ENCODE results near the gene LILRA6.
"Not testable (repeated sequence)": the region's sequence is repeated elsewhere in the genome, so short reads cannot be mapped to it uniquely, and the experiment has no call there.

The LILRA6 gene

DNA sequence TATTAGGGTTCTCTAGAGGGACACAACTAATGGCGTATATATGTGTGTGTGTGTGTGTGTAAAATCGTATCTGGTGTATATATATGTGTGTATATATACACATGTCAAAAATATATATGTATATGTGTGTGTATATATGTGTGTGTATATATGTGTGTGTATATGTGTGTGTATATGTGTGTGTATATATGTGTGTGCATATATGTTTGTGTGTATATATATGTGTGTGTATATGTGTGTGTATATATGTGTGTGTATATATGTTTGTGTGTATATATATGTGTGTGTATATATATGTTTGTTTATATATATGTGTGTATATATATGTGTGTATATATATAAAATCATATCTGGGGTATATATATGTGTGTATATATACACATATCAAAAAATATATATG lies 19.9 kb upstream of the LILRA6 start:
- no peak for DNase-seq

- no peak for DNase-seq
Measured at GRCh38 chr19:54262066-54262465, 19.5 kb upstream of the LILRA6 start.

- no peak for DNase-seq
Measured at GRCh38 chr19:54257116-54257480, 14.5 kb upstream of the LILRA6 start, which contains the start of gene LILRB5. Gene LILRB5, minus strand, starts transcription at chr19:54257273. Its CDS starts 80 bp downstream, at chr19:54257193.

DNA sequence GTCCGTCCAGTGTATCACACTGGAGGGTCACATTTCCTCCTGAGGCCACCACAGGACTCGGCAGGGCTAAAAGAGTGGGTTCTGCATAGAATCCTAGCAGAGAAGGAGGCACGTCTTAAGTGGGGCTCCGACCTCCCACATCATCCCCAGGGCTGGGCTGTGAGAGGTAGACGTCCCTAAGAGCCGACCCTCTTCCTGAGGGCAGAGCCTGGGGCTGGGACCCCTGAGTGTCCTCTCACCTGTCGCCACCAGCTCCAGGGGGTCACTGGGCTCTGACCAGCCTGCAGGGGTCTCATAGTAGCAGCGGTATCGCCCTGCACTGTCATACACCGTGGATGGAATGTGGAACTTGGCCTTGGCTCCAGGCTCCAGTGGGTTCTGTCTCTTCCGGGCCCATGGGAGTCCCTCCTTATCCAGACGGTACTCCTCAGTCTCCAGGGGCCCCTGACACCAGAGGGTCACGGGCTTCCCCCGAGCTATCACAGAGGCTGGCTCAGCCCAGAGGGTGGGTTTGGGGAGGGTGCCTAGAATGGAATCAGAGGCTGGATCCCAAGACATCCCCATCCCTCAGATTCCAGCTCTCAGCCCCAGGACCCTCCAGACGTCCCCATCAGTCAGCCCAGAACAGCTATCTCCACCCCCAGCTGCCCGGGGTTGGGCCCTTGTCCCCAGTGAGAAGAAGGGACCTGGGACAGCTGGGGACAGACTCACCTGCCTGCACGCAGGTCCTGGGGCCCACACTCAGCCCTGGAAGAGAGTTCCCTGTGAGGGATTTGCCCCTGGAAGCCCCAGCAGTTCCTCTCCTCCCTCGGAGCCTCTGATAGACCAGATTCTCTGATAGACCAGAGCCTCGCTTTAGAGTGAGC lies 13.9 kb upstream of the LILRA6 start:
- no peak for DNase-seq

DNA sequence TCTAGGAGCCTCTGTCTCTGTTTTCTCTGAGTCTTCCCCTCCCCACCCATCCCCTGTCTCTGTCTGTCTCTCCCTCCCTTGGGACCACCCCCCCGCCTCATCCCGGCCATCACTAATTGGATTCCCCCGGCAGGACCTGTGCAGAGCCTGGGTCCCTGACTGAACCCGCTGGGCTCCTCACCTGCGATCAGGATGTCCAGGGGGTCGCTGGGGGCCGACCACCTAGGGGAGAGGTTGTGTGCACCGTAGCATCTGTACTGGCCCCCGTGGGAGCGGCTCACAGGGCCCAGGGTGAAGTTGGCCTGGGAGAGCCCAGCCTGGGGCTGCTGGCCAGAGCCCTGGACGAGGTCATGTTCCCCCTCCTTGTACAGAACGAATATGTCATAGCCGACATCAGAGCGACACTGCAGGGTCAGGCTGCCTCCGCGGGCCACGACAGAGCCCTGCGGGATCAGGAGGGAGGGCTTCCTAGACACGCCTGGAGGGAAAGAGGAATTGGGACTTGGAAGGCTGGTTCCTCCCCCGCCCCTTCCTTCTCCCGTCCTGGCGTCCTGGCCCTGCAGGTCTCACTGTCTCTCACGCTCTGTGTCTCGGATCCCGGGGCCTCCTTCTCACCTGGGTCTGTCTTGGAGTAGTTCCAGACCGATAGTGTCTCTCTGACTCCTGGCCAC lies 12.7 kb upstream of the LILRA6 start:
- DNase-seq: no peak

- DNase-seq: no peak
Measured at GRCh38 chr19:54254195-54254906, 11.8 kb upstream of the LILRA6 start.

- DNase-seq: no peak
Measured at GRCh38 chr19:54253331-54254194, 11.0 kb upstream of the LILRA6 start.

DNA sequence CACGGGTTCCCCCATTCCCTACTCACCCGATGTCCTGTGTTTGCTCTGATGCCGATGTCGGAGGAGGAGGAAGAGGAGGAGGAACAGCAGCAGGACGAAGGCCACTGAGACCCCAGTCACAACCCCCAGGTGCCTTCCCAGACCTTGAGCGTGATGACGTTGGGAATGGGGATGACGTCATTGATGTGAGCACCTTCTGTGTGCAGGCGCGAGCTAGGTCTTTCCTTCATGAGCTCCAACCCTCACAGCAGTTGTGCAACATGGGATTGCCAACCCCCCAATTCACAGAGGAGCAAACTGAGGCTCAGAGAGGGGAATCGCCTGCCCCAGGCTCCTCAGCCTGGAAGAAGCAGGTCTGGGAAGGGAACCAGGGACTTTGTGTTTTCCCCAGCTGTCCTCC lies 10.3 kb upstream of the LILRA6 start:
- no peak for DNase-seq

GRCh38 chr19:54252243-54252642 lies 9.7 kb upstream of the LILRA6 start:
- no peak for DNase-seq

DNA sequence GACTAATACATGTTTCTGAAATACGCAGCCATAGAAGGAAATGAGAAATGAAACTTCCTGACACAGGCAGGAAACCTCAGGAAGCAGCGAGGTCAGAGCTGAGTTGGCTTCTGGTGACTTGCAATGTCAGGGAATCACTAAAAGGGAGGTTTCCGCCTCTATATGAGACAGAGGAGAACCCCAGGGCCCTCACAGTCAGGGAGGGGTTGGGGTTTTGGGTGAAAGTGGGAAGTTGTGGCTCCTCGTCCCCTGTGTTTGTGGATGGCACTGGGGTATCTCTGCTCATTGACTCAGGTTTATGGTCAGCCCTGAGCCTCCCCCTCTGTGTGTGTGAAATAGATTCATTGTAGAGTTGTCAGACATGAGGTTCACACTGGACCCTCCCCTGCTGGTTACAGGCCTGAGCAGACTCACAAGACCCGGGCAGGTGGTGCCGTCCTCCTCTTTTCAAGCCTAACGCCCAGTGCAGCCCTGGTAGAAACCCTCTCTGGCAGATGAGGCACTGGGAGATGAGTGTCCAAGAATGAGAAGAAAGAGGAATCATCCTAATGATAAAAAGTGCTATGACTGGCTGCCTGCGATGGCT lies 5.5 kb upstream of the LILRA6 start:
- DNase-seq: peak; percentile 64

DNA sequence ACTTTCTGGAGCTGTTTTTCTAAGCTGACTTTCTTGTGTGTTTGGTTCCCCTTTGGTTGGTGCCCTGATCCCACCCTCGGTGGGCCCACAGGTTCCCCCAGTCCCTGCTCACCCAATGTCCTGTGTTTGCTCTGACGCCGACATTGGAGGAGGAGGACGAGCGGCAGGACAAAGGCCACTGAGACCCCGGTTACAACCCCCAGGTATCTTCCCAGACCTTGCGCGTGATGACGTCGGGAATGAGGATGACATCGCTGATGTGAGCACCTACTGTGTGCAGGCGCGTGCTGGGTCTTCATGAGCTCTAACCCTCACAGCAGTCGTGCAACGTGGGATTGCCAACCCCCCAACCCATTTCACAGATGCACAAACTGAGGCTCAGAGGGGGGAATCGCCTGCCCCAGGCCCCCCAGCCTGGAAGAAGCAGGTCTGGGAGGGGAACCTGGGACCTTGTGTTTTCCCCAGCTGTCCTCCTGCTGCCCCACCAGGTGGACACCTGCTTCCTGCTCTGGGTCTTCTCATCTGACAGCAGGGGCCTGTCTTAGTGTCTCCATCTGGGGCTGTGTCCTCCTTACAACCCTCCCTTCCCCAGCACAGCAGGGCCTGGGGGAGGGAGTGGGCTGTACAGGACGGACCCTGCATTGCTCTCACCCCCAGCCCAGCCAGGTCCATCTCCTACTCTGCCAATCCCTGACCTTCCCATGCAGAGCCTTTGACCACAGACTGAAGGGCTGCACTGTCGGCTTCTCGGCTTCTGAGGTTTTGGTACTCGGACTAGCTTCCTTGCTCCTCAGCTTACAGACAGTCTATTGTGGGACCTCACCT lies 4.7 kb upstream of the LILRA6 start:
- DNase-seq: no peak

DNA sequence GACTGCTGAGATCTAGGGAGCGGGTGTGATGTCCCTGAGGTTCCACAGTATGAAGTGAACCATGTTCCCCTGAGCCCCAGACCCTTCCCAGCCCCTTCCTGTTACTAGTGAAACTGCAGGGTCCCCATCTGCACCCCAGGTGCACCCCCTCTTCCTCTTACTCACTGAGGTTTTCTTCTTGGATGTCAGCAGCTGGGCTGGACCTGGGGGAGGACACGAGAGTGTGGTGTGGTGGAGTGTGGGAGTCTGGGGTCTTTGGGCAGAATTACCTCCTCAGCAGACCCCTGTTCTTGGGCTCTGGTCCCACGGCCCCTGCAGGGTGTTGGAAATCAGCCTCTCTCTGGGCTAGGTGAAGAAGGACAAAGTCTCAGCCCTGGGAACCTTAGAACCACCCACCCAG lies 3.3 kb upstream of the LILRA6 start:
- no peak for DNase-seq

DNA sequence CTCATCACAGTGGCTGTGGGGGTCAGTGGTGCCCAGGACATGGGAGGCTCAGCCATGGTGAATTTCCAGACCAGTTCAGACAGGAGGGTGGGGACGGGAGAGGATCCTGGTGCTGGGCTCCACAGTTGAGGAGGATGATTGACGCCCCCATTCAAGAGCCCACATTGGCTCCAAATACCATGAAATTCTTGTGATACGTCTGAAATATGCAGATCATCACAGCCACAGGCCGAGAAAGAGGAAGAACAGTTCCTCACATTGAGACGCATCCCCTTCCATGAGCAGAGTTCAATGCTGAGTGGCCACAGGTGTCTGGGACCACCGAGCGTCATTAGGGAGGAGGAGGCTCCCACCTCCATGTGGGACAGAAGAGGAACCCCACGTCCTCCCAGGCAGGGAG lies 1.2 kb upstream of the LILRA6 start:
- not testable (repeated sequence) for DNase-seq

DNA sequence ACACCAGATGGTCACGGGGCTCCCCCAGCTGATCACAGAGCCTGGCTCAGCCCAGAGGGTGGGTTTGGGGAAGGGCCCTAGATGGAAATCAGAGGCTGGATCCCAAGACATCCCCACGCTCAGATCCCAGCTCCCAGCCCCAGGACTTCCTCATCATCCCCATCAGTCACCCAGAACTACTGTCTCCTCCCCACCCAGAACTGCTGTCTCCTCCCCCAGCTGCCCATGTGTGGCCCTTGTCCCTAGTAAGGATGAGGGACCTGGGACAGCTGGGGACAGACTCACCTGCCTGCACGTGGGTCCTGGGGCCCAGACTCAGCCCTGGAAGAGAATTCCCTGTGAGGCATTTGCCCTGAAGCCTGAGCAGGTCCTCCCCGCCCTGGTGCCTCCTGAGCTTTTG lies 356 bp downstream of the LILRA6 start:
- not testable (repeated sequence) for DNase-seq

DNA sequence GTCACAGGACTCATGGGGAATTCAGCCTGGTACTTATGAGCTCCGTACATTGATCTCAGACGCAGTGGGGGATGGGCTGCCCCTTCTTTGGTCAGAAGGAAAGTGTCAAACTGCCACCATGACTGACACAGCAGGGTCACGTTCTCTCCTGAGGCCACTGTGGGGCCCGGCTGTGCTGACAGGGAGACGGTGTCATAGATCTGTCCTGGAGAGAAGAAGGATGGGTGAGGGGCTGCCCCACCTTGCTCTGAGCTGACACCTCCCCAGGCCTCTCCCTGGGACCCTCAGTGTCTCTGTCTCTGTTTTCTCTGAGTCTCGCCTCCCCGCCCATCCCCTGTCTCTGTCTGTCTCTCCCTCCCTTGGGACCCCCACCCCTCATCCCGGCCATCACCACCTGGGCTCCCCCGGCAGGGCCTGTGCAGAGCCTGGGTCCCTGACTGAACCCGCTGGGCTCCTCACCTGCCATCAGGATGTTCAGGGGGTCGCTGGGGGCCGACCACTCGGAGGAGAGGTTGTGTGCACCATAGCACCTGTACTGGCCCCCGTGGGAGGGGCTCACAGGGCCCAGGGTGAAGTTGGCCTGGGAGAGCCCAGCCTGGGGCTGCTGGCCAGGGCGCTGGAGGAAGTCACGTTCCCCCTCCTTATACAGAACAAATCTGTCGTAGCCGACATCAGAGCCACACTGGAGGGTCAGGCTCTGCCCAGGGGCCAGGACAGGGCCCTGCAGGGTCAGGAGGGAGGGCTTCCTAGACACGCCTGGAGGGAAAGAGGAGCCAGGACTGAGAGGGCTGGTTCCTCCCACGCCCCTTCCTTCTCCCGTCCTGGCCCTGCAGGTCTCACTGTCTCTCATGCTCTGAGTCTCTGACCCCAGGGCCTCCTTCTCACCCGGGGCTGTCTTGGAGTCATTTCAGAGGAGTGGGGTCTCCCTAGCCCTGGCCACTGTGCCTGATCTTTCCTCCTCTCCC lies 1.9 kb downstream of the LILRA6 start:
- DNase-seq: not testable (repeated sequence)

GRCh38 chr19:54239491-54240371 lies 2.9 kb downstream of the LILRA6 start:
- not testable (repeated sequence) for DNase-seq

GRCh38 chr19:54233941-54234340 lies 8.6 kb downstream of the LILRA6 start:
- no peak for DNase-seq

GRCh38 chr19:54231077-54231931 lies 11.3 kb downstream of the LILRA6 start:
- peak; percentile 78 for DNase-seq

Data from activated CD4-positive, alpha-beta T cell treated with anti-CD3 and anti-CD28 coated beads, Interleukin-2, amount 50 U/mL, for 16 hours (primary cell).